HG03460 (cell line): Measurements from ENCODE around the gene DGKG.

Experiments used
- ATAC-seq: cut with Tn5 transposase; IDR thresholded peaks from one replicate; pipeline ENCODE4 v1.9.1; 2021; ENCODE audit not compliant: unreplicated experiment

DGKG gene

GRCh38 chr3:186320862-186321568 lies 41.0 kb downstream of the DGKG start:
- no peak for ATAC-seq

DNA sequence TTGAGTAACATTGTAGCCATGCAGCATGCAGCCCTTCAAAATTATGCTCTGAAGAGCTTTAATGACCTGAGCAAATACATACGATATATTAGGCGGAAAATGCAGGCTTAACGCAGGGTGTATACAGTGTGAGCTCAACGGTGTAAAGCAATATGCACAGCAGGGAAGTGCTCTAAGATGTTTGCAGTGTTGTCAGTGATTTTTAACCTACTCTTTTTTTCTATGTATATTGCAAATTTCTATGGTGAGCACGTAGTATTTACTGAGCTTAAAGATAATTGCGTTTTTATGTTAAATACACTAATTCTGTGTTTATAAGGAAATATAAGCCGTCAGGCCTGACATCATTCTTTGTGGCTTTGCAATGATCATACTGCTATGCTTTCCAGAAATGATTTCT lies 42.1 kb downstream of the DGKG start:
- no peak for ATAC-seq

- ATAC-seq, result no peak
Observed at GRCh38 chr3:186318135-186318534, 43.9 kb downstream of the DGKG start.

DNA sequence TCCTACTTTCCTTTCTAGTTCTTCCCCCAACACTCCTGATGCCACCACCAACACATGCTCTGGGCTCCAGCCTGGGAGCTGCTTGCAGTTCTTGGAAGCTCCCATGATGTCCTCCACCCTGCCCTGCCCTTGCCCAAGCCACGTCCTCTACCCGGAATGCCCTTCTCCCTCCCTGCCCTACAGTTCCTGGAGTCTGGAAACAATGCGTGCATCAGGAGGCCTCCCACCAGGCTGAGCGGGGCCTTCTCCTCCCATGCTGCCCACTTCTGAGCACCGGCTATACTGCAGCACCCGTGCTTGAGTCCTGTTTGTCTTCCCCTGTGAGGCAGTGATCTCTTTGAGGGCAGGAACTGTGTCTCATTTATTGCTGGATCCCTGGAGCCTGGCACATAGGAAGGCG lies 44.6 kb downstream of the DGKG start:
- ATAC-seq, result no peak

DNA sequence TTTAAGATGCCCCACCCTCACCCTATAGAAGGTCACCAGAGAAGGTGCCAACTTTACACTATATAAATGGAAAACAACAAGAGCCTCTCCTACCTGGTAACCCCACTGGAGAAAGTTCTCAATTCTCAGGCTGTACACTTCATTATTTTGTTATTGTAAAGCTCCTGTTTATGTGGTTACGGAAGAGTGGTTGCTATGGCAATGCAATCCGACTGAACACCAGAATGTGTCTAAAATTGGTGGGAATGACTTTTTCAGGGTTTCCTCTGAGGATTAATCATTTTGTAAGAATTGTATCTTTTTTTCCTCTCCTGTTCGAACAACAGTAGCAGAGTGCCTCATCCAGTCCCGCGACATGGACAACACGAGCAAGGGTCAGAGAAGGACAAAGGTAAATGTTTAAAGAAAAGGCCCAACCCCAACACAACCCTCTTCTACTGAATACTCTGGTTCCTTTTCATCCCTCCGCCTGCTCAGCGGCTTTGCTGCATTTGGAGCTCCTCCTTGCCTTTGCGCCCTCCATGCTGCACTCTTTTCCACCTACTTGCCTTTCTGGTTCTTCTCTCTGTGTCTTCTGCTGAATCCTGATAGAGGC lies 45.3 kb downstream of the DGKG start:
- no peak for ATAC-seq

- no peak for ATAC-seq
Observed at GRCh38 chr3:186315581-186316354, 46.3 kb downstream of the DGKG start.

GRCh38 chr3:186314896-186315295 lies 47.1 kb downstream of the DGKG start:
- ATAC-seq, result no peak

- ATAC-seq, result no peak
Observed at GRCh38 chr3:186311441-186311840, 50.6 kb downstream of the DGKG start.

DNA sequence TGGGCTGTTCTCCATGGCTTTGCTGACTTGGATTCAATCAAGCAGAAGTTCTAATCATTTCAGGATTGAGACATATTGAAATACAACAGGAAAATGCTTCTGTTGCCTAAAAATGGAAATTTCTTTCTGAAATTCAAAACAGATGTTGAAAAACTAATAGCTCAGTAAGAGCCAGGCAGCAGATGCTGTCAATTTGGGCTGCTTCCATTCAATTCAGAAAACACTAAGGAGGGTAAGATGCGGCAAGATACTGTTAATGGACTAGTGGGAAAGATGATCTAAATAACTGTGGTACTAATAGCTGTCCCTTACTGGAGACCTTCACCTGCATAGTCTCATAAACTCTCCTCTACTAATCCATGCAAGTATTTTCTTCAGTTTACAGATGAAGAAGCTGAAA lies 53.5 kb downstream of the DGKG start:
- no peak for ATAC-seq

GRCh38 chr3:186307594-186308221 lies 54.3 kb downstream of the DGKG start:
- no peak for ATAC-seq

DNA sequence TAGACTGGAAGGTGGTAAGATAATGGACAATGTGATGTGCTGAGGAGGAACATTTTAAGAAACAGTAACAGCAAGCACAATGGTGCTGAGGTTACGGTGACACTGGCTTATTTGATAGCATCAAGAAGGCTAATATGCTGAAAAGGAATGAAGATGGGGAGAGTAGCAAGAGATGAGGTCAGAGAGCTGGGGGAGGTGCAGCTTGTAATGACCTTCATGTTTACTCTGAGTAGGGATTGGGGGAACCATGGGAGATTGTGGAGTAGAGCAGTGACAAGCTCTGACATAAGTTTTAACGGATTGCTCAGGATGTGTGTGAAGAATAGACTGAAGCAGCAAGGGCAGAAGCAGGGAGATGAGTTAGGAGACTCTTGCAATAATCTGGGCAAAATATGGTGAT lies 56.7 kb downstream of the DGKG start:
- no peak for ATAC-seq

- no peak for ATAC-seq
Observed at GRCh38 chr3:186303965-186304364, 58.1 kb downstream of the DGKG start.

DNA sequence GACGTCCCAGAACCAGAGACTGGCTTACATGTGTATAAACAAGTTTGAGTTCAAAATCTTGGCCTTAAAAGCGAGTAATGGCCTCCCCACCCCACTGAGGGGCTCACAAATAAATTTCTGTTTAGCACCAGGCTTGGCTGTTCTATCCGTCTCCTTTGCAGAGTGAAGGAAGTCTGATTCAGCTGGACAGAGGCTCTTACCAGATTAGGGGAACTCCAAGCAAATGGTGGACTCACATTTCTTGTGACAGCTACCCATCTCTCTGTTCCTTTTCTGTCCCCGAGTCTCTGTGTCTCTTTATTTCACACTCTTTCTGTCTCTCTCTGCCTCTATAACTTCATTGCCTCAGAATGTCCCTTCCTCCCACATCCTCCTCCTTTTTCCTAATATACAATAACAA lies 62.7 kb downstream of the DGKG start:
- ATAC-seq, result no peak

DNA sequence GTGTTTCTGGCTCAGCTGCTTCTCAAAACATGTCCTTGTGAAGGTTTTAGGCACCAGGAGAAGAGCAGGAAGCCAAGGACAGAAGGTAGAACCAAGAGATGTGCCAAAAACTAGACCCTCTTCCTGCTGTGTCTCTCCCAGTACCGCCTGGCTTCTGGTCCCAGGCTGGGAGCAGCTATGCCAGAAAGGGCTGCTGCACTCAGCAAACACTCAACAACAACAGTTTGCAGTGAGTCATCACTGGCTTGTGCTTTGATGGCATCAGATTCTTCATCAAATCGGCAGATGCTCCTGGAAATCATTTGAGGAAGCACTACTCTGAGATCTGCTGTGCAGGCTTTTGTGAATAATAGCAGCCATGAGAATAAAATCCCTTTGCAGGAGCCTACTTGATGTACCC lies 63.2 kb downstream of the DGKG start:
- ATAC-seq, result no peak

GRCh38 chr3:186290796-186291195 lies 71.2 kb downstream of the DGKG start:
- no peak for ATAC-seq

DNA sequence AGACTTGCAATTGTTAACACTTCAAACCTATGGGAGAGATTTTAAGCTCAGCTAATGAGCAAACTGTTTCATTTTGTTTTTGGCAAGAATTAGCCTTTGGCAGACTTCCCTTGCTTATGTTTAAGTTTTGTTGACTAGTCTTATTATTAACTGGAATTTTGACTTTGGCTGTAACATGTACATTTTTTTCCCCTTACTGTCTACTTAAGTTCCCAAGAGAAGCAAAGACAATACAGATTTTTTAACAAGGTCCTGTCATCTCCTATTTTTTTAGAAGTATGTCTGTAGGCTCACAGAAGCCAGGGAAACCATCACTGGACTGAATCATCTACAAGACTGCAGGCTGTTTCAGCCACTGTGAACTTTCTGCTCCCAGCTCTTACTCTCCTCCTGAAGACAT lies 74.3 kb downstream of the DGKG start:
- ATAC-seq, result no peak

DNA sequence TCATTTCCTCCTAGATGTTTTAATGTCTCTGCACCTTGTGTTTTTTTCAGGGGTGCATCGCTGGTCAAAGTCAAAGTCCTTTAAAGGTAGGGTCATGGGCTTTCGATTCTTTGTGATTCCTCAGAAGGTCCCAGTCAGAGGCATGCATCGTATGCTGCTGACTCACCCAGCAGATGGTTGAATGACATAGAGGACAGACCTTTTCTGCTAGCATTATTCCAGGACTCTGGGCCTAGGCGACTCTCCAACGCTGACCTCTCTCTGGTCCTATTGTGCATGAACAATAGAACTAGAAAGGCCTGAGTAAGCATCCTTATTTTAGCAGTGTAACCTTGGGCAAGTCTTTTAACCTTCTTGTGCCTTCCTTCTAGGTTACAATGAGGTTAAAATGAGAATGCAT lies 75.9 kb downstream of the DGKG start:
- no peak for ATAC-seq

- ATAC-seq, result no peak
Observed at GRCh38 chr3:186284661-186285060, 77.4 kb downstream of the DGKG start.

DNA sequence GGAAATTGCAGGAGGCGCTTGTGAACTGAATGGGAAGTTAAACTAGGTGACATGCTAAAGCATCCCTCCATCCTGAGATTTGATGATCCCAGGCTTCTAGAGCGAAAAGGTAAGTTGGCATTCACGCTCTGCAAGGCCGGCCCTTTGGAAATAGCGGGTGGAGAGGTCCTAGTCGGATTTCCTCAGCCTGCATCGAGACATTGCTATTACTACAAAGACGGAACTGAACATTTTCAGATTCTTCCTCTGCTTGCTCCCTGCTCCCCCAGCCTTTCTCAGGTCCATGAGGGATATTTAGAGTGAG lies 77.7 kb downstream of the DGKG start:
- ATAC-seq, result no peak

DNA sequence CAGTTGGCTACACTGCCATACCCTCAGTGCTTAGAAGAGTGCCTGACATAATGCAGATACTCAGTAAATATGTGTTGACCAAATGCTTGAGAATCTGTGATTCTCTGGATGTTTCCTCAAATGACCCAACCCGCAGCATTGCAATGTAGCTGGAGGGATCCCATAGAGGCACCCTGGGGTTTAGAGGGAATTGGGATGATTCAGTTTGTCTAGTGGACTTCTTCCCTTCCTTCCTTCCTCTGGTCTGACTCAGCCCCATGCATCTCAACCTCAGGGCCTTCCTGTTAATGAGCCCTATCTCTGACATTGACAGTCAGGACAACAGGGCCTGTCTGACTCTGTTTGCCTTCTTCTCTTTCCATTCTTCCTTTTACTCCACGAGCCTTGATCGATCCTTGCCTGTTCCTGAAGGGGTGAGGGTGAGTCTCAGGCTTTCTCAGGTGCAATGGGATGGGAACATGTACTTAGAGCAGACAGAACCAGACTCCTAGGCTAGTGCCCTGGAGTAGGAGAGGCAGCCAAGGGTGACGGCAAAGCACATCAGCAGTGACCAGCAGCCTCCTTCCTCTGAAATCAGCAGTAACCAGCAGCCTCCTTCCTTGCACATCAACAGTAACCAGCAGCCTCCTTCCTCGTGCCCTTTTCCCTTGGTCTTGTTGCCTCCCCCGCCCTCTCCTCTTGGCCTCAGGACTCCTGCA lies 78.2 kb downstream of the DGKG start:
- no peak for ATAC-seq

DNA sequence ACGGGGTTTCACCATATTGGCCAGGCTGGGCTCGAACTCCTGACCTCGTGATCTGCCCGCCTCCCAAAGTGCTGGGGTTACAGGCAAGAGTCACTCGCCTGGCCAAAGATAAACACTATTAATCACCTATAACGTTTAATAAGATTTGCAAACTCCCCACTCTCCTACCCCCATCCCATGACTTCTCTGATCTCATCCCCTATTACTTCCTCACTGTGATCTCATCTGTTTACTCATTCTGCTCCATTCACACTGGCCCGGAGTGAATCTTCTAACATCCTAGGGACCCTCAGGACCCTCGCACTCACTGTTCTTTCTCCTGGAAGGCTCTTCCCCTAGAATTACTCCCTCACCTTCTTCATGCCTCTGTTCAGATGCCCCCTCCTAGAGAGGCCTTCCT lies 78.9 kb downstream of the DGKG start:
- no peak for ATAC-seq
